Epithelial cell of prostate (primary cell): ENCODE results near the gene UBA6.
"Not testable (repeated sequence)": the region's sequence is repeated elsewhere in the genome, so short reads cannot be mapped to it uniquely, and the experiment has no call there.

Source experiments
- DNase-seq: peaks from one replicate; pipeline ENCODE4 v3.0.0-alpha.2; 2011; ENCODE audit warnings: low read depth, low spot score
- H3K27ac ChIP-seq: fragments of 450-650 bp; 2 replicates; pipeline ENCODE4 v1.5.1; 2017; ENCODE audit warnings: mild to moderate bottlenecking

Gene UBA6

GRCh38 chr4:67714955-67715354, 14.0 kb upstream of the UBA6 start:
- DNase-seq, result no peak
- H3K27ac ChIP-seq, result no peak overlapping the region

- H3K27ac ChIP-seq, result peak overlapping the region; percentile 78
- DNase-seq, result no peak
Measured at GRCh38 chr4:67714248-67714583, 13.3 kb upstream of the UBA6 start.

- H3K27ac ChIP-seq, result peak overlapping the region; percentile 78
- no peak for DNase-seq
Measured at GRCh38 chr4:67713529-67714247, 12.7 kb upstream of the UBA6 start.

GRCh38 chr4:67712650-67713528, 11.9 kb upstream of the UBA6 start:
- DNase-seq, result no peak
- H3K27ac ChIP-seq, result peak overlapping the region; percentile 78

- H3K27ac ChIP-seq, result peak overlapping the region; percentile 78
Measured at GRCh38 chr4:67712000-67712625, 11.2 kb upstream of the UBA6 start.

GRCh38 chr4:67706682-67707081, 5.7 kb upstream of the UBA6 start:
- not testable (repeated sequence) for DNase-seq, H3K27ac ChIP-seq

More at GRCh38 chr4:67712000-67712625, 11.2 kb upstream of the UBA6 start:
- no peak for DNase-seq

GRCh38 chr4:67704843-67705242, 3.9 kb upstream of the UBA6 start:
- DNase-seq, result no peak

GRCh38 chr4:67702166-67702565, 1.2 kb upstream of the UBA6 start:
- peak overlapping the region; percentile 91 for H3K27ac ChIP-seq
- DNase-seq, result no peak

More at GRCh38 chr4:67704843-67705242, 3.9 kb upstream of the UBA6 start:
- H3K27ac ChIP-seq, result no peak overlapping the region

- H3K27ac ChIP-seq, result peak overlapping the region; percentile 91
- no peak for DNase-seq
Measured at GRCh38 chr4:67701517-67701850, 529 bp upstream of the UBA6 start.

GRCh38 chr4:67700116-67700737, 728 bp downstream of the UBA6 start:
- no peak for DNase-seq
- peak overlapping the region; percentile 91 for H3K27ac ChIP-seq

GRCh38 chr4:67699603-67700002, 1.4 kb downstream of the UBA6 start:
- no peak for DNase-seq
- peak overlapping the region; percentile 91 for H3K27ac ChIP-seq

- H3K27ac ChIP-seq, result no peak overlapping the region
Measured at GRCh38 chr4:67697860-67698687, 2.9 kb downstream of the UBA6 start.

GRCh38 chr4:67696061-67696460, 4.9 kb downstream of the UBA6 start:
- H3K27ac ChIP-seq, result no peak overlapping the region
- no peak for DNase-seq

More at GRCh38 chr4:67697860-67698687, 2.9 kb downstream of the UBA6 start:
- DNase-seq, result no peak

- H3K27ac ChIP-seq, result no peak overlapping the region
- no peak for DNase-seq
Measured at GRCh38 chr4:67694662-67695061, 6.3 kb downstream of the UBA6 start.

GRCh38 chr4:67691328-67691727, 9.6 kb downstream of the UBA6 start:
- DNase-seq, result no peak

GRCh38 chr4:67687636-67688035, 13.3 kb downstream of the UBA6 start:
- no peak overlapping the region for H3K27ac ChIP-seq

More at GRCh38 chr4:67691328-67691727, 9.6 kb downstream of the UBA6 start:
- H3K27ac ChIP-seq, result no peak overlapping the region

GRCh38 chr4:67685532-67685859, 15.5 kb downstream of the UBA6 start:
- peak overlapping the region; percentile 42 for H3K27ac ChIP-seq
- DNase-seq, result no peak

More at GRCh38 chr4:67687636-67688035, 13.3 kb downstream of the UBA6 start:
- no peak for DNase-seq

- H3K27ac ChIP-seq, result peak overlapping the region; percentile 42
- DNase-seq, result no peak
Measured at GRCh38 chr4:67684839-67685531, 16.0 kb downstream of the UBA6 start.

- H3K27ac ChIP-seq, result peak overlapping the region; percentile 64
- DNase-seq, result no peak
Measured at GRCh38 chr4:67682266-67682665, 18.7 kb downstream of the UBA6 start.
